Liver (tissue), 3 donors: ENCODE results near the gene DHRSX.

Experiments
- EGR1 ChIP-seq, 2 donors: IDR thresholded peaks; 2 replicates each; pipeline ENCODE4 v1.6.1; 2016 to 2018; ENCODE audit warnings: antibody characterized with exemption in 2 of 2, low read depth in 2 of 2
- GABPA ChIP-seq, 2 donors: IDR thresholded peaks in 1 of 2; conservative IDR thresholded peaks in 1 of 2; 2 replicates each; pipeline ENCODE4 v1.6.1; 2016; ENCODE audit warnings: antibody characterized with exemption in 2 of 2, mild to moderate bottlenecking in 1 of 2, moderate library complexity in 1 of 2
- HNF4G ChIP-seq: IDR thresholded peaks from 2 replicates; pipeline ENCODE4 v1.6.1; 2016; ENCODE audit warnings: antibody characterized with exemption
- RAD21 ChIP-seq, 2 donors: IDR thresholded peaks; 2 replicates each; pipeline ENCODE4 v1.6.1; 2016; ENCODE audit warnings: antibody characterized with exemption in 2 of 2, mild to moderate bottlenecking in 2 of 2
- RXRA ChIP-seq, 2 donors: IDR thresholded peaks; 2 replicates each; pipeline ENCODE4 v1.6.1; 2017 to 2018; ENCODE audit warnings: antibody characterized with exemption in 2 of 2, mild to moderate bottlenecking in 1 of 2
- TAF1 ChIP-seq: conservative IDR thresholded peaks from 2 replicates; pipeline ENCODE4 v1.6.1; 2016; ENCODE audit warnings: antibody characterized with exemption, mild to moderate bottlenecking
- YY1 ChIP-seq: IDR thresholded peaks from 2 replicates; pipeline ENCODE4 v1.6.1; 2016; ENCODE audit warnings: antibody characterized with exemption, mild to moderate bottlenecking
- TF ChIP-seq, protein P1 (sequence below): fragments of 150-350 bp; IDR thresholded peaks from 2 replicates; pipeline ENCODE4 v1.5.1; 2017; ENCODE audit warnings: improper control_type of control experiment, low read depth, low read length; ENCODE audit not compliant: missing input control
- TF ChIP-seq, protein P2 (sequence below): IDR thresholded peaks from 2 replicates; pipeline ENCODE4 v1.6.1; 2016; ENCODE audit warnings: antibody characterized with exemption
- TF ChIP-seq, protein P3 (sequence below): IDR thresholded peaks from 2 replicates; pipeline ENCODE4 v1.6.1; 2016; ENCODE audit warnings: antibody characterized with exemption, mild to moderate bottlenecking
- donor health status: healthy.
- donor health status: healthy.

DNA sequence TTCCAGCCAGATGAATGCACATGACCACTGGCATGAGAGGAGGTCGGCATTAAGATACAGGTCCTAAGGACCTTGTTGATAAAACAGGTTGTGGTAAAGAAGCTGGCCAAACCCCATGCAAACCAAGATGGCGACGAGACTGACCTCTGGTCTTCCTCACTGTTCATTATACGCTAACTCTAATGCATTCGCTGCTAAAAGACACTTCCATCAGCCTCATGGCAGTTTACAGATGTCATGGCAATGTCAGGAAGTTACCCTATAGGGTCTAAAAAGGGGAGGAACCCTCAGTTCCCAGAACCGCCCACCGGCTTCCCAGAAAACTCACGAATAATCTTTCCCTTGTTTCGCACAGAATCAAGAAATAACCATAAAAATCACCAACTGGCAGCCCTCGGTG, 182.4 kb downstream of the DHRSX start:
- TF ChIP-seq, protein P1, sequence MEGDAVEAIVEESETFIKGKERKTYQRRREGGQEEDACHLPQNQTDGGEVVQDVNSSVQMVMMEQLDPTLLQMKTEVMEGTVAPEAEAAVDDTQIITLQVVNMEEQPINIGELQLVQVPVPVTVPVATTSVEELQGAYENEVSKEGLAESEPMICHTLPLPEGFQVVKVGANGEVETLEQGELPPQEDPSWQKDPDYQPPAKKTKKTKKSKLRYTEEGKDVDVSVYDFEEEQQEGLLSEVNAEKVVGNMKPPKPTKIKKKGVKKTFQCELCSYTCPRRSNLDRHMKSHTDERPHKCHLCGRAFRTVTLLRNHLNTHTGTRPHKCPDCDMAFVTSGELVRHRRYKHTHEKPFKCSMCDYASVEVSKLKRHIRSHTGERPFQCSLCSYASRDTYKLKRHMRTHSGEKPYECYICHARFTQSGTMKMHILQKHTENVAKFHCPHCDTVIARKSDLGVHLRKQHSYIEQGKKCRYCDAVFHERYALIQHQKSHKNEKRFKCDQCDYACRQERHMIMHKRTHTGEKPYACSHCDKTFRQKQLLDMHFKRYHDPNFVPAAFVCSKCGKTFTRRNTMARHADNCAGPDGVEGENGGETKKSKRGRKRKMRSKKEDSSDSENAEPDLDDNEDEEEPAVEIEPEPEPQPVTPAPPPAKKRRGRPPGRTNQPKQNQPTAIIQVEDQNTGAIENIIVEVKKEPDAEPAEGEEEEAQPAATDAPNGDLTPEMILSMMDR, result no peak
- TF ChIP-seq GABPA (IDR thresholded peaks at IDR 0.05 in 1 of 2, conservative IDR thresholded peaks at IDR 0.05 in 1 of 2) (no peak), EGR1 (IDR thresholded peaks at IDR 0.05; ENCODE audit: low read depth in 2 of 2) (no peak), RAD21 (IDR thresholded peaks at IDR 0.05) (no peak), HNF4G (no peak), RXRA (IDR thresholded peaks at IDR 0.05) (no peak), YY1 (no peak), TAF1 (no peak)
- TF ChIP-seq, protein P2, sequence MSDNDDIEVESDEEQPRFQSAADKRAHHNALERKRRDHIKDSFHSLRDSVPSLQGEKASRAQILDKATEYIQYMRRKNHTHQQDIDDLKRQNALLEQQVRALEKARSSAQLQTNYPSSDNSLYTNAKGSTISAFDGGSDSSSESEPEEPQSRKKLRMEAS, result no peak
- TF ChIP-seq, protein P3, sequence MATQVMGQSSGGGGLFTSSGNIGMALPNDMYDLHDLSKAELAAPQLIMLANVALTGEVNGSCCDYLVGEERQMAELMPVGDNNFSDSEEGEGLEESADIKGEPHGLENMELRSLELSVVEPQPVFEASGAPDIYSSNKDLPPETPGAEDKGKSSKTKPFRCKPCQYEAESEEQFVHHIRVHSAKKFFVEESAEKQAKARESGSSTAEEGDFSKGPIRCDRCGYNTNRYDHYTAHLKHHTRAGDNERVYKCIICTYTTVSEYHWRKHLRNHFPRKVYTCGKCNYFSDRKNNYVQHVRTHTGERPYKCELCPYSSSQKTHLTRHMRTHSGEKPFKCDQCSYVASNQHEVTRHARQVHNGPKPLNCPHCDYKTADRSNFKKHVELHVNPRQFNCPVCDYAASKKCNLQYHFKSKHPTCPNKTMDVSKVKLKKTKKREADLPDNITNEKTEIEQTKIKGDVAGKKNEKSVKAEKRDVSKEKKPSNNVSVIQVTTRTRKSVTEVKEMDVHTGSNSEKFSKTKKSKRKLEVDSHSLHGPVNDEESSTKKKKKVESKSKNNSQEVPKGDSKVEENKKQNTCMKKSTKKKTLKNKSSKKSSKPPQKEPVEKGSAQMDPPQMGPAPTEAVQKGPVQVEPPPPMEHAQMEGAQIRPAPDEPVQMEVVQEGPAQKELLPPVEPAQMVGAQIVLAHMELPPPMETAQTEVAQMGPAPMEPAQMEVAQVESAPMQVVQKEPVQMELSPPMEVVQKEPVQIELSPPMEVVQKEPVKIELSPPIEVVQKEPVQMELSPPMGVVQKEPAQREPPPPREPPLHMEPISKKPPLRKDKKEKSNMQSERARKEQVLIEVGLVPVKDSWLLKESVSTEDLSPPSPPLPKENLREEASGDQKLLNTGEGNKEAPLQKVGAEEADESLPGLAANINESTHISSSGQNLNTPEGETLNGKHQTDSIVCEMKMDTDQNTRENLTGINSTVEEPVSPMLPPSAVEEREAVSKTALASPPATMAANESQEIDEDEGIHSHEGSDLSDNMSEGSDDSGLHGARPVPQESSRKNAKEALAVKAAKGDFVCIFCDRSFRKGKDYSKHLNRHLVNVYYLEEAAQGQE, result no peak
